Subcutaneous abdominal adipose tissue (tissue), 5 donors: Measurements from ENCODE around the gene TNFRSF4.

Source experiments
- H3K27ac ChIP-seq: one replicate; pipeline ENCODE4 v1.7.0; 2013; ENCODE audit warnings: low read depth, mild to moderate bottlenecking, inconsistent platforms, low read length, moderate library complexity
- H3K27me3 ChIP-seq, 5 donors: one replicate each; pipeline ENCODE4 v1.7.0; 2013; ENCODE audit warnings: low read length in 5 of 5, inconsistent platforms in 1 of 5; ENCODE audit not compliant: control insufficient read depth in 5 of 5, insufficient read depth in 4 of 5
- H3K36me3 ChIP-seq, 5 donors: one replicate each; pipeline ENCODE4 v1.7.0; 2013; ENCODE audit warnings: low read length in 5 of 5; ENCODE audit not compliant: control insufficient read depth in 5 of 5, insufficient read depth in 5 of 5
- H3K4me1 ChIP-seq, 5 donors: one replicate each; pipeline ENCODE4 v1.7.0; 2013; ENCODE audit warnings: low read length in 5 of 5, mild to moderate bottlenecking in 3 of 5, moderate library complexity in 1 of 5; ENCODE audit not compliant: control insufficient read depth in 5 of 5, insufficient read depth in 5 of 5
- H3K4me3 ChIP-seq, 5 donors: one replicate each; pipeline ENCODE4 v1.7.0; 2013; ENCODE audit warnings: low read length in 5 of 5, low read depth in 1 of 5
- H3K9ac ChIP-seq, 5 donors: one replicate each; pipeline ENCODE4 v1.7.0; 2013; ENCODE audit warnings: low read length in 5 of 5, mild to moderate bottlenecking in 4 of 5, moderate library complexity in 3 of 5
- H3K9me3 ChIP-seq, 5 donors: one replicate each; pipeline ENCODE4 v1.7.0; 2013; ENCODE audit warnings: low read length in 5 of 5; ENCODE audit not compliant: control insufficient read depth in 5 of 5
- donor health status: healthy.
- donor health status: healthy.
- donor health status: healthy.
- donor health status: healthy.
- donor health status: healthy.

Gene TNFRSF4

DNA sequence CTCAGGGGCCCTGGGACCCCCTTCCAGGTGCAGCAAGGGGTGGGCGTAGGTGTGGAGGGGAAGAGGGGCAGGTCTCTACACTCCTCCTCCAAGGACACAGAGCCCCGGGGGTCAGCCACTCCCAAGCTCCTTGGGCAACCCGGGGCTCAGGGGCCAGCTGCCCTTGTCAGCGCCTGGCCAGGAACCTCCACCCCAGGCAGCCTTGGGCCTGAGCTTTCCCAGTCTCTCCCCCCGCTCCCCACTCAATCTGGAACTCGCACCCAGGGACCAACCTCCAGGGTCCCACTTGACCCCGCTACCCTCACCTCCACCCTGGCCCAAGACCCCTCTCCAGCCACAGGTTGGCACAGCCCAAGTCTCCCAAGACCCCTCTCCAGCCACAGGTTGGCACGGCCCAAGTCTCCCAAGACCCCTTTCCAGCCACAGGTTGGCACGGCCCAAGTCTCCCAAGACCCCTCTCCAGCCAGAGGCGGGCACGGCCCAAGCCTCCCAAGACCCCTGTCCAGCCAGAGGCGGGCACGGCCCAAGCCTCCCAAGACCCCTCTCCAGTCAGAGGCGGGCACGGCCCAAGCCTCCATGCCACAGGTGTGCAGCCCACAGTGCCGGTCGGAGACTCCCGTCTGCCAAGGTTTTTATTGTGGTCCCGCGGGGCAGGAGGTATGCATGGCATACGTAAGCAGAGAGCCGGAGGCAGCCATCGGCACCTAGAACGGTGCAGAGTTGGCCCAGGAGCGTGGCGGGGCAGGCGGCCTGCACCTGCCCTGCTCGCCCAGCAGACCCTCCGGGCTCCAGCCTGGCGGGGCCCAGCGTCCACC is 3.0 kb downstream of the TNFRSF4 start:
- peaks cover 6 to 68% (median 56%) of the 10 kb centered on the region in 5 donors for H3K4me1 ChIP-seq
- H3K36me3 ChIP-seq, result peaks cover 0 to 3% (median 0%) of the 10 kb centered on the region in 5 donors
- no peak overlapping the region for H3K27ac ChIP-seq
- no peaks in the 10 kb centered on the region for H3K9me3 ChIP-seq
- H3K9ac ChIP-seq, result no peak overlapping the region
- H3K27me3 ChIP-seq, result peaks cover 13 to 20% (median 17%) of the 10 kb centered on the region in 5 donors
- peak overlapping the region in 1 of 5 donors; percentile 47 for H3K4me3 ChIP-seq

DNA sequence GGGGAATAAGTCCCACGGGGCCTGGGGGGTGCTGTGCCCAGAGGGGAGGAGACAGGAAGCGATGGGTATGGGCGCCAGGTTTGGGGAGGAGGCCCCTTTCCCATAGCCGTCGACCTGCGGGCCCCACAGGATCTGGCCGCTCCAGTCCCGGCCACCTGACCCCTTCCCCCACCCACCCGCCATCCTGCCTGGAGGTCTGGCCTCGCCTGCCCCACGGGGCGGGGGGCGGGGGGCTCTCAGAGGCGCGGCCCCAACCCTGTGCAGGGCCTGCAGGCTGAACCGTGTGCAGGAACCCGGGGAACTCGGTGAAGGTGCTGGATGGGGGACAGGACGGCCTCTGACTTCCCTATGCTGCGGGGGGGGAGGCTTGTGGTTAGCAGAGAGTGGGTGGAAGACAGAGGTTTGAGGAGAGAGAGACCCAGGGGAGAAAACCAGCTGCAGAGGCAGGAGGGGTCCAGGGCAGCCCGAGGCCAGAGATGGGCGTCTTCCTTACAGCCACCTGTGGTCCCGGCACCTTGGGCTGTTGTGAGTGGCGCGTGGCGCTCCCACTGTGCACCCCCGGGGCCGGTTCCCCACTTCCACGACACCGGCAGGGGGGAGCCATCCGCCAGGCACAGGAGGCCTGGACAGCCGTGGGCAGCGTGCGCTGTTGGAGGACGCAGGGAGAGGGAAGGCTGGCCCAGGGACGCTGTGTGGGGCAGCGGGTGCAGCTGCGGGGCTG is 5.1 kb downstream of the TNFRSF4 start:
- Histone ChIP-seq H3K9me3 (no peaks in the 10 kb centered on the region), H3K27ac (no peak overlapping the region), H3K4me3 (peak overlapping the region in 2 of 5 donors; percentile 29 to 37), H3K4me1 (peaks cover 0 to 54% (median 41%) of the 10 kb centered on the region in 5 donors), H3K9ac (no peak overlapping the region), H3K27me3 (peaks cover 22 to 37% (median 31%) of the 10 kb centered on the region in 5 donors), H3K36me3 (no peaks in the 10 kb centered on the region)

DNA sequence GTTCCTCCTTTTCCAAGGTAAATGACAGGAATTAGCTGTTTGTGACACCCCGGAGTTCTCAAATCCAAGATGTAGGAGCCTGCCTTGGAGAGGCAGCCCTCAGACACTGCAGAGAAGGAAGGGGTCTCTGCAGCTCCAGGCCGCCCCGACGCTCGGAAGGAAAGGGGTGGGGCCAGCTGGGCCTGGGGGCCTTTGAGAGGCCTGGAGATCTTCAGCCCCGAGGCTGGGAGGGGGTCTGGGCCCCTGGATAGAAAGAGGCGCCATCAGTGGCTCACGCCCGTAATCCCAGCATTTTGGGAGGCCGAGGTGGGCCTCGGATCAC is 6.4 kb downstream of the TNFRSF4 start:
- no peaks in the 10 kb centered on the region for H3K9me3 ChIP-seq
- peaks cover 25 to 44% (median 39%) of the 10 kb centered on the region in 5 donors for H3K27me3 ChIP-seq
- H3K27ac ChIP-seq, result no peak overlapping the region
- H3K36me3 ChIP-seq, result no peaks in the 10 kb centered on the region
- no peak overlapping the region for H3K9ac ChIP-seq
- H3K4me3 ChIP-seq, result no peak overlapping the region
- H3K4me1 ChIP-seq, result peaks cover 0 to 43% (median 34%) of the 10 kb centered on the region in 5 donors

DNA sequence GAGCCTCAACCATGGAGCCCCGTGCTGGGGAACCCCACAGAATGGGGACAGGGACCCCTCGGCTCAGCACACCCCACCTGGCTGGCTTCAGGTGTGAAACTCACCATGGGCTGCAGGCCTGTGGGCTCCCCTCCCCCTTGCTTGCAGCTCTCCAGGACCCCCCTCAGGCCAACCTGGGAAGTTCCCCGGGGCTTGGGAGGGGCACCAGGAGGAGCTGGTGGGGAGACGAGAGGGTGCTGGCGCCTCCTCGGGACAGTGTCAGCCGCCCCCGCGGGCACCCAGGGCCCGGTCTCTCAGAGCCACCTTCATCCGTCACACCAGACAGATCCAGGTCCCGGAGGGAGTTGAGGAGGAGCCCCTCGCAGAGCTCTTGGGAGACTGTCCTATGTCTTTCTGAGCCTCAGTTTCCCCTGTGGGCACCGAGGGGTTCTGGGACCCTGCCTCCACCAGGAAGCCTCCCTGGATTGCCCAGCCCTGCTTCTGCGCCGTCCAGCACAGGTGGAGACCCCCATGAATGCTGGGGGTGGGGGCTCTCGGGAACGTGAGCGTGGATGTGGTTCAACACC is 6.9 kb downstream of the TNFRSF4 start:
- Histone ChIP-seq H3K27ac (no peak overlapping the region), H3K36me3 (no peaks in the 10 kb centered on the region), H3K4me3 (peak overlapping the region in 1 of 5 donors; percentile 56), H3K9ac (no peak overlapping the region), H3K27me3 (peaks cover 25 to 43% (median 39%) of the 10 kb centered on the region in 5 donors), H3K4me1 (peaks cover 0 to 40% (median 32%) of the 10 kb centered on the region in 5 donors), H3K9me3 (no peaks in the 10 kb centered on the region)

DNA sequence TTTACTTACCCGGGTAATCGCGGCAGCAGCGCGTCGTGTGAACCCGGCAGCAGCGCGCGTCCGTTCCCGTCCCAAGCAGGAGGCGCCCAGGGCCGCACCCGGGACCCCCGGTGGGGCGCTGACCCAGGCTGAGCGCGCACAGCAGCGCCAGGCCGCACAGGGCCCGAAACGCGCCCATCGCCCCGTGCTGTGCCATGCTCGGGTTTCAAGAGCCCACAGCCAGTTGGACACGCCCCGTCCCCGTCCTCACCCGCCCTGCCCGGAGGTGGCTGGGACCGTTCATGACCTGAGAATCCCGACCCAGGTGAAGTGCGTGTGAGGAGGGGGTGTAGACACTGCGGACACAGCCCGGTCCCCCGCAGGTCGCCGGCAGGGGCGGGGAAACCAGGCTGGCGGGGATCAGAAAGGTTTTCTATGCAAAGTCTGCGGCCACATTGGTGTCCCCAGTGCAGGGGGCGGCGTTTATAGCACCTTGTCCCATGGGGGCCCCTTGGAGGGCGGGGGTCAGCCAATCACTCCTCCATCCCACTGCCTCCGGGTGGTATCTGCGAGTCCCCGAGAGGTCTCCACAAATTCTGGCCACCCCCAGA is 7.5 kb downstream of the TNFRSF4 start, which contains the start of gene TNFRSF18:
TSS of gene TNFRSF18 (minus strand) at position 217 of the 590 bp plus-strand sequence. CDS start at position 196, 21 bp downstream.
- H3K36me3 ChIP-seq, result no peaks in the 10 kb centered on the region
- peaks cover 25 to 43% (median 39%) of the 10 kb centered on the region in 5 donors for H3K27me3 ChIP-seq
- no peaks in the 10 kb centered on the region for H3K9me3 ChIP-seq
- peak within 1 kb of the TSS in 1 of 5 donors; percentile 30 for H3K9ac ChIP-seq
- no peak within 1 kb of the TSS for H3K27ac ChIP-seq
- peak within 1 kb of the TSS in 3 of 5 donors; percentile 17 to 56 (median 48) for H3K4me3 ChIP-seq
- H3K4me1 ChIP-seq, result peaks cover 0 to 34% (median 30%) of the 10 kb centered on the region in 5 donors

GRCh38 chr1:1205769-1206375 is 8.1 kb downstream of the TNFRSF4 start:
- peaks cover 0 to 32% (median 27%) of the 10 kb centered on the region in 5 donors for H3K4me1 ChIP-seq
- H3K27me3 ChIP-seq, result peaks cover 25 to 43% (median 39%) of the 10 kb centered on the region in 5 donors
- no peak overlapping the region for H3K27ac ChIP-seq
- no peaks in the 10 kb centered on the region for H3K36me3 ChIP-seq
- peak overlapping the region in 1 of 5 donors; percentile 30 for H3K9ac ChIP-seq
- no peaks in the 10 kb centered on the region for H3K9me3 ChIP-seq
- peak overlapping the region in 3 of 5 donors; percentile 17 to 56 (median 48) for H3K4me3 ChIP-seq

DNA sequence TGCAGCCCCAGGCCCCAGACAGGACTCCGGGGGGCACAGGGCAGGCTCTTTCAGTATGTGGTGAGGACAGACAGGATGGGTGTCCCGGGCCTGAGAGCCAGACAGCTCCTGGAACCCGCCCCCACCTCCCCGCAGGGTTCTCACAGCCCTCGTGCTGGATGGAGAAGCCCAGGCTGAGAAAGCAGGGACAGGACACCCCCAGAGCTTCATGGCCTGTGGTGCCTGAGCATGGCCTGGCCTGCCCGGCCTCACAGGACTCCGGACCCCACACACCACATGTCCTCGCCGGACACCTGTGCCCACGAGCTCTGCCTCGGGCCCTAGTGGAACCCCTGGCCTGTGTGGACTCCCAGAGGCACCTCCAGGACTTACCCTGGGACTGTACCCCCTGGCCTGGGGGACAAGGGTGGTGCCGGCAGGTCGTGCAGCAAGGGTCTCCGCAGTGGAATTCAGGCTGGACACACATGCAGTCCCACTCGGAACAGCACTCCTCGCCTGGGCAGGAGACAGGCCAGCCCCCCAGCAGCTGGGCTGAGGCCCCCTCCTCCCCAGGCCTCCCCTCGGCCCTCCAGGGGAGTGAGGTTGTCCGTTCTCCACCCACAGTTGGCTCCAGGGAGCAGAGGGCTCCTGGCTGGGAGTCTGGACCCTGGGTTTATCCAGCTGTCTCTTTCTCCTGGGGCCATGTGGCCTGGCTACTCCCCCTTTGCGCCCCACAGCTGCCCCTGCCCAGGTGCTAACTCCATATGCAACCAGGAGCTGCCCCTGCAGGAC is 8.8 kb downstream of the TNFRSF4 start:
- no peaks in the 10 kb centered on the region for H3K36me3 ChIP-seq
- no peak overlapping the region for H3K9ac ChIP-seq
- H3K4me3 ChIP-seq, result no peak overlapping the region
- H3K9me3 ChIP-seq, result no peaks in the 10 kb centered on the region
- H3K27ac ChIP-seq, result no peak overlapping the region
- peaks cover 0 to 37% (median 30%) of the 10 kb centered on the region in 5 donors for H3K4me1 ChIP-seq
- peaks cover 28 to 43% (median 40%) of the 10 kb centered on the region in 5 donors for H3K27me3 ChIP-seq

DNA sequence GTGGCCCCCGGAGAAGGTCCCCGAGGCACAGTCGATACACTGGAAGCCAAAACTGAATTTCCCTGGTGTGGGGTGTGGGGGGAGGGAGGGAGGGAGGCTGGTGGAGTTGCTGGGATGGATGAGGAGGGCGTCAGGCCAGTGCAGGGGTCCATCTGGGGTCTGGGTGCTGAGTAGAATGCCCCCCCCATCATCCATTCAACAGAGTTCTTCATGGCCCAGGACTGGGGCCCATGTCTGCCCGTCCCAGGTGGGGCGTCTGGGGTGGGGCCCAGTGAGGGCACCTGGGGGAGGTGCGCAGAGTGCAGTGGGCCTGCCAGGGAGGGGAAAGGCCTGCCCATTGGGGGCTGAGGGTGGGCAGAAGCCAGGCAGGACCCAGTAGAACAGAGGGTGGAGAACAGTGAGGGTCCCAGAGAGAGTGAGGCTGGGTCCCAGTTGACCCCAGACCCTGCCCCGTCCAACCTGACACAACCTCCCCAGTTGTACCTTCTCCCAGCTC is 9.5 kb downstream of the TNFRSF4 start:
- no peaks in the 10 kb centered on the region for H3K36me3 ChIP-seq

More for the DNA sequence above, 9.5 kb downstream of the TNFRSF4 start:
- Histone ChIP-seq H3K9ac (no peak overlapping the region), H3K27ac (no peak overlapping the region), H3K9me3 (no peaks in the 10 kb centered on the region), H3K27me3 (peaks cover 28 to 40% (median 39%) of the 10 kb centered on the region in 5 donors), H3K4me1 (peaks cover 0 to 42% (median 30%) of the 10 kb centered on the region in 5 donors), H3K4me3 (no peak overlapping the region)
